Stimulated activated CD4-positive, alpha-beta T cell treated with anti-CD3 and anti-CD28 coated beads, Interleukin-4, amount 100 ng/mL, for 4 hours (primary cell): Measurements from ENCODE around the gene TMIE.

Experiments used
- DNase-seq, 2 experiments: peaks; one replicate each; pipeline ENCODE4 v3.0.0-alpha.2; 2020

Gene TMIE

GRCh38 chr3:46709721-46710120 is 8.5 kb downstream of the TMIE start:
- no peak for DNase-seq

- DNase-seq: no peak
Observed at GRCh38 chr3:46710229-46710628, 9.0 kb downstream of the TMIE start.

GRCh38 chr3:46710671-46711295 is 9.6 kb downstream of the TMIE start:
- no peak for DNase-seq

- no peak for DNase-seq
Observed at GRCh38 chr3:46711305-46711704, 10.1 kb downstream of the TMIE start.

- no peak for DNase-seq
Observed at GRCh38 chr3:46711760-46712159, 10.6 kb downstream of the TMIE start.

- no peak for DNase-seq
Observed at GRCh38 chr3:46712191-46713049, 11.2 kb downstream of the TMIE start.

GRCh38 chr3:46713050-46713897 is 12.1 kb downstream of the TMIE start:
- no peak for DNase-seq

GRCh38 chr3:46713898-46714552 is 12.8 kb downstream of the TMIE start:
- DNase-seq: no peak

- DNase-seq: no peak
Observed at GRCh38 chr3:46714728-46715506, 13.7 kb downstream of the TMIE start.

- no peak for DNase-seq
Observed at GRCh38 chr3:46715507-46716175, 14.4 kb downstream of the TMIE start.

GRCh38 chr3:46716461-46717441 is 15.6 kb downstream of the TMIE start:
- no peak for DNase-seq

GRCh38 chr3:46717447-46718231 is 16.4 kb downstream of the TMIE start, which contains the start of gene PRSS50:
Gene PRSS50 (minus strand): TSS chr3:46717869. CDS start chr3:46717824, 45 bp downstream.
- DNase-seq: no peak

- DNase-seq: no peak
Observed at GRCh38 chr3:46719044-46719565, 17.9 kb downstream of the TMIE start.

GRCh38 chr3:46719735-46720271 is 18.6 kb downstream of the TMIE start:
- DNase-seq: no peak

- DNase-seq: no peak
Observed at GRCh38 chr3:46721009-46721408, 19.8 kb downstream of the TMIE start.

GRCh38 chr3:46722443-46722842 is 21.3 kb downstream of the TMIE start:
- no peak for DNase-seq

GRCh38 chr3:46724424-46724823 is 23.2 kb downstream of the TMIE start:
- no peak for DNase-seq

GRCh38 chr3:46725621-46726314 is 24.6 kb downstream of the TMIE start:
- DNase-seq: no peak
